ENCODE results near the gene PELI2. TPM values are rescaled to one million over a fixed set of nuclear protein-coding genes. Genes with fewer than 3 reads are reported as not detected.

The PELI2 gene
- total and polyA plus RNA-seq, 5 donors: 1.4 to 6.8 (median 4.6) TPM

DNA sequence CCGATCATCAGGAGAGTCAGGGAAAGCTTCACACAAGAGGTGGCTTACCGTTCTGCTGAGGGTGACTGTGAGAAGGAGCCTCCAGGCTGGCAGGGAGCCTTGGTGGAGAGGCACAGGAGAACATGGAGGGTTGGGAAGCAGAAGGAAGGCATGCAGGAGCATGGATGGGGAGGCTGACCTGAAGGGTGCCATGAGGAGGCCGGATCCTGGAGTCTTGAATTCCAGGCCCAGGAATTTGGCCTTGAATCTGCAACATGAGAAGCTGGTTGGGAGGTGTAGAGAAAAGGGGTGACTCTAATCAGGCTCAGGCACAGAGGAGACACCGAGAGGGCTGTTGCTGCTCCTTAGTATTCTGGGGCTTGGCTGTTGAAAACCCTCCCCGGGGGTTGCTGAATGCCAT, 130.2 kb downstream of the PELI2 start:
- no peak for ATAC-seq
- no peak for DNase-seq
- intact Hi-C loops (cut with DNase I): no loop called here
- Histone ChIP-seq H3K4me3 (ENCODE audit: low read length) (no peak overlapping the region), H3K4me1 (ENCODE audit: control insufficient read depth, insufficient read depth, low read length) (no peaks in the 10 kb centered on the region), H3K9me3 (ENCODE audit: control insufficient read depth, low read length) (no peaks in the 10 kb centered on the region), H3K27ac (ENCODE audit: low read length) (no peak overlapping the region), H3K27me3 (ENCODE audit: control insufficient read depth, insufficient read depth) (no peaks in the 10 kb centered on the region)
- WGBS: 83% methylated on average over 5 of the region's 5 CpGs

DNA sequence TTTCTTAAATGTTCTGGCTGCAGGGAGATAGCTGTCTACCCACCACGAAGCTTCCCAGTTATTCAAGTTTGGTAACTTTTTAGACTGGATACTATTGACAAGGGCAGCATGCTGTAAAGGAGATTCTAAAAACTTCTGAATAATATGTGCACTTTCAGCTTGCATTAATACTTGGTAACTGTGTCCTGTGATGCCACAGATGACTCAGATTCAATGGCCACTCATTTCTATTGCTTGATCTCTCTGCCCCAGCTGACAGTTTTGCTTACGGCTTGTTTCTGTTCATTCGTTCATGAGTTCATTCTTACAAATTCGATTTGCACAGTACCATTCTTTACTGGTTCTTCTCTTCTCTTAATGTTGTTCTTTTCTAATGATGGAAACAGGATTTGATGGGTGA, 142.8 kb downstream of the PELI2 start:
- intact Hi-C loops (cut with DNase I): no loop called here
- Histone ChIP-seq H3K4me3 (ENCODE audit: low read length) (no peak overlapping the region), H3K27me3 (ENCODE audit: control insufficient read depth, insufficient read depth) (no peaks in the 10 kb centered on the region), H3K27ac (ENCODE audit: low read length) (no peak overlapping the region), H3K9me3 (ENCODE audit: control insufficient read depth, low read length) (no peaks in the 10 kb centered on the region), H3K4me1 (ENCODE audit: control insufficient read depth, insufficient read depth, low read length) (no peaks in the 10 kb centered on the region)
- no peak for DNase-seq
- no peak for ATAC-seq
- WGBS: 88% methylated on average over 4 of the region's 4 CpGs

DNA sequence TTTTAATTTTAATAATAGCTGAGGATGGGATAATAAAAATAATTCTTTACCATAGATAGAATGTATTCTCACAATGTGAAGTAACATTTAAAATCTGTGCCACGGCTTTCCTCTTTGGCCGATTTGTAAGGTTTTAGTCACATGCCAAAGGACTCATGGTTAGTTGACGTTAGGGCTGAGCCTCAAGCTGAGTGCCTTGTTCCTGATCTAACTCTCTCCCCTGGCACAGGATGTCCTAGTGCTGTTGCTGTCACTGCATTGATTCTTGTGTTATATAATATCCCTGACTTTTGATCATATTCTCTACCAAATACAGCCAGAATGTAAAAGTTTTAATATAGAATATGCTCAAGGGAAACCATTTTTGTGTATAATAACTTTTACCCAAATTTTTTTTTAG, 144.3 kb downstream of the PELI2 start:
- no peak overlapping the region for H3K27ac ChIP-seq (ENCODE audit: low read length)
- intact Hi-C loops (cut with DNase I): no loop called here
- no peak for ATAC-seq
- no peaks in the 10 kb centered on the region for H3K27me3 ChIP-seq (ENCODE audit: control insufficient read depth, insufficient read depth)
- no peak for DNase-seq
- H3K9me3 ChIP-seq (ENCODE audit: control insufficient read depth, low read length): no peaks in the 10 kb centered on the region
- no peaks in the 10 kb centered on the region for H3K4me1 ChIP-seq (ENCODE audit: control insufficient read depth, insufficient read depth, low read length)
- WGBS: 86% methylated on average over 3 of the region's 3 CpGs
- H3K4me3 ChIP-seq (ENCODE audit: low read length): no peak overlapping the region

DNA sequence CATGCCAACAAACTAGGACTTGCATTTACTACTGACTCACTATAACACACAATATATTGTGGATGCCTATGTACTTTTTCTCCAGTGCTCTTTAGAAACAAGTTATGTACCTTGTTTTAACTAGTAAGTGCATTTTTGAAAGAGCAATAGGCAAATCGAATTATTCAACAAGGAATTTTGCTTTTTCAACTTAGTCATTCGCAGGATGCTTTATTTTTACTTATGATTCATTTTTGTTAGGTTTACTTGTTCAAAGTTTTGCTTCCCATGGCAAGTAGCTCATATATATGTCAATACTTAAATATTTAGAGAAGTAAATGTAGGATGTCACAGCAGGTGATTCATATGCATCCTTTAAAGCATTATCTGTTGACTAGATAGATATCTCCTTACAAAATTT, 149.8 kb downstream of the PELI2 start:
- DNase-seq (no peak), ATAC-seq (no peak)
- no peak overlapping the region for H3K27ac ChIP-seq (ENCODE audit: low read length)
- H3K4me3 ChIP-seq (ENCODE audit: low read length): no peak overlapping the region
- no peaks in the 10 kb centered on the region for H3K9me3 ChIP-seq (ENCODE audit: control insufficient read depth, low read length)
- WGBS: 92% methylated on average over 2 of the region's 2 CpGs
- no peaks in the 10 kb centered on the region for H3K4me1 ChIP-seq (ENCODE audit: control insufficient read depth, insufficient read depth, low read length)
- intact Hi-C loops (cut with DNase I): no loop called here
- H3K27me3 ChIP-seq (ENCODE audit: control insufficient read depth, insufficient read depth): no peaks in the 10 kb centered on the region

DNA sequence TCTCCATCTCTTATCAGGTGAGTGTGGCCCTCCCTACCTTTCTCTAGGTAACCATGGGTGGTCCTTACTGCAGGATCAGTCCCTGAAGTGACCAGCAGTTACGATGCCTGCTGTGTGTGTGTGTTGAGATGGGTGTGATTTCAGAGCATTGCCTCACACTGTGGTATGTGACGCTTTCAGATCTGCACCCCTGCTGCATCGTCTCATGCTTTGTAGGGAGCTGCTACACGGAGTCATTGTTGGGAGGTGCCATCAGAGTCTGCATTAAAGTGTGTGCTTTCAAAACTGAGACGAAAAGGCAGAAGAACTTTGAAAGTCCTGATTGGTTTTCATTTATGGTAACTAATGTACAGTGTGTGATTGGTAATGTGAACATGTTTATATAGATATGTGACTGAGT, 150.5 kb downstream of the PELI2 start:
- no peak for DNase-seq
- no peaks in the 10 kb centered on the region for H3K27me3 ChIP-seq (ENCODE audit: control insufficient read depth, insufficient read depth)
- WGBS: 84% methylated on average over 5 of the region's 5 CpGs
- no peak overlapping the region for H3K4me3 ChIP-seq (ENCODE audit: low read length)
- no peaks in the 10 kb centered on the region for H3K9me3 ChIP-seq (ENCODE audit: control insufficient read depth, low read length)
- H3K27ac ChIP-seq (ENCODE audit: low read length): no peak overlapping the region
- intact Hi-C loops (cut with DNase I): no loop called here
- no peaks in the 10 kb centered on the region for H3K4me1 ChIP-seq (ENCODE audit: control insufficient read depth, insufficient read depth, low read length)
- no peak for ATAC-seq

DNA sequence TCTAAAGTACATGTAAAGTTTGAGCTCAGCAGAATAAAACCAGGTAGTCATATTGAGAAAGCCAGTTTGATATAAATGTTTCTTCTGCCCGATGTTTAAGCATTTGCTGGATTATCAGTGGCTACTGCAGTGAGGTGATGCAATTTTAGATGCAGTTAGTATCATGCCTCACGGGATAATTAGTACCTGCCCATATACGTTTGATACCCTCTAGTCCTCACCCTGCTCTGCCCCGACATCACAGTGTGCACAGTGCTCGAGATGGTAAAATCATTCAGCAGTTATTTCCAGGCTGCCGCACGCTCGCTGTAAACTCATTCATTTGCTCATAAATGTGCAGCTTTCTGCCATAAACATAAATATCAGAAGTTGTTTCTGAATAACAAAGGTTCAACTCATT, 152.7 kb downstream of the PELI2 start:
- ATAC-seq (no peak), DNase-seq (no peak)
- H3K9me3 ChIP-seq (ENCODE audit: control insufficient read depth, low read length): no peaks in the 10 kb centered on the region
- H3K4me3 ChIP-seq (ENCODE audit: low read length): no peak overlapping the region
- H3K27ac ChIP-seq (ENCODE audit: low read length): no peak overlapping the region
- no peaks in the 10 kb centered on the region for H3K4me1 ChIP-seq (ENCODE audit: control insufficient read depth, insufficient read depth, low read length)
- no peaks in the 10 kb centered on the region for H3K27me3 ChIP-seq (ENCODE audit: control insufficient read depth, insufficient read depth)
- WGBS: 97% methylated on average over 8 of the region's 8 CpGs
- intact Hi-C loops (cut with DNase I): no loop called here

DNA sequence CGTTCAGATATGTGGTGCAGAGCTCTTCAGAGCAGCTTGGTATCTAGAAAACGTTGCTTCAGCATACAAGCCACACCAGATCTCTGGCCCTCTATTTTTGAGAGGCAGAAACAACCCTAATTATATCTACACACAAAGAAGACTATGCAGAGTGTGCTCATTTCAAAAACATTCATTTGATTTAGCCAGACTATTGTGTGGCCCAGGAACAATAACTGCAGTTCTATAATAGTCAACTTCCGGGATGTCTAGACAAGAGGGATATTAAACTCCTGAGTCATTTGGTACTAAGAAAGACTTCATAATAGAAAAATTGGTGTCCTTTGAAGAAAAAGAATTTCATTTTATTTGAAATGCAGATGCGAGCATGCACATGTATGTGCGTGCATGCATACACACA, 153.8 kb downstream of the PELI2 start:
- ATAC-seq (peak in 1 of 2 donors; percentile 31), DNase-seq (no peak)
- Histone ChIP-seq H3K27ac (ENCODE audit: low read length) (no peak overlapping the region), H3K4me1 (ENCODE audit: control insufficient read depth, insufficient read depth, low read length) (no peaks in the 10 kb centered on the region), H3K27me3 (ENCODE audit: control insufficient read depth, insufficient read depth) (no peaks in the 10 kb centered on the region), H3K4me3 (ENCODE audit: low read length) (no peak overlapping the region), H3K9me3 (ENCODE audit: control insufficient read depth, low read length) (no peaks in the 10 kb centered on the region)
- 75% methylated on average over 5 of the region's 5 CpGs for WGBS
- intact Hi-C loops (cut with DNase I): no loop called here

DNA sequence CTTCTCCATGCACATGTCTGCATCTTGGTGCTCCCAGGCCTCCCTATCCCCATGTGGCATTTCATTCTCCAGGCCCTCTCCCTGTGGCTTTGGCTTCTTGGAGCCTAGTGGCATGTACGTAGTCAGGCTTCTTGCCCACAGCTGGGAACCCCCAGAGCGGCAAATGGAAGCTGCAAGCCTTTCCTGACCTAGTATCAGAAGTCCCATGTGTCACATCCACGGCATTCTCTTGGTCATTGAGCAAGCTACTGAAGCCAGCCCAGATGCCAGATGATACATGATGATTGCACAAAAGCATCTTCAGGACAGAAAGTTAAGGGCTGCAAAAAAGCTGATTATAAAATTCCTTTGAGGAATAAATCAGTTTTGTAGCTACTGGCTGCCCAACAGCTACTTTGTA, 154.9 kb downstream of the PELI2 start:
- DNase-seq: peak in 1 of 3 donors; percentile 43
- Histone ChIP-seq H3K27me3 (ENCODE audit: control insufficient read depth, insufficient read depth) (no peaks in the 10 kb centered on the region), H3K27ac (ENCODE audit: low read length) (no peak overlapping the region), H3K4me3 (ENCODE audit: low read length) (no peak overlapping the region), H3K9me3 (ENCODE audit: control insufficient read depth, low read length) (no peaks in the 10 kb centered on the region), H3K4me1 (ENCODE audit: control insufficient read depth, insufficient read depth, low read length) (no peaks in the 10 kb centered on the region)
- 67% methylated on average over 3 of the region's 3 CpGs for WGBS
- intact Hi-C loops (cut with DNase I): no loop called here
- ATAC-seq: peak; percentile 19 to 45

DNA sequence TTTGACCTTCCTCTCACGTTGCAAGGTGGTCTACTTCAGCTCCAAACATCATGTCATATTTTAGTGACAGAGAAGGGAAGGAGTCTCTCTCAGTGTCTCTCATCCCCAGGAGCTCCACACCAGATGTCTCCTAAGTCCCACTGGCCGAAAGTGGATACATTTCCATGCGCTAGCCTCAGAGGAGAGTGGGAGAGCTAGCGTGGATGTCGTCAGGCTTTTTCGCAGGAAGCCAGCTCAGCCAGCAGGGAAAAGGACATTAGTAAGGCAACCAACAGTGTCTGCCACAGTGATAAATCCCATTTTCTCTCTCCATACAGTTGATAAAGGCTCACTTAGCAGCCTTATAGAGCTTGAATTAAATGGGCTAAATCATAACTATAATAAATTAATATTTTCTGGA, 155.7 kb downstream of the PELI2 start:
- no peak overlapping the region for H3K4me3 ChIP-seq (ENCODE audit: low read length)
- WGBS: 69% methylated on average over 6 of the region's 6 CpGs
- no peaks in the 10 kb centered on the region for H3K27me3 ChIP-seq (ENCODE audit: control insufficient read depth, insufficient read depth)
- no peaks in the 10 kb centered on the region for H3K4me1 ChIP-seq (ENCODE audit: control insufficient read depth, insufficient read depth, low read length)
- no peak for DNase-seq
- H3K27ac ChIP-seq (ENCODE audit: low read length): no peak overlapping the region
- intact Hi-C loops (cut with DNase I): no loop called here
- no peaks in the 10 kb centered on the region for H3K9me3 ChIP-seq (ENCODE audit: control insufficient read depth, low read length)
- ATAC-seq: peak; percentile 61 to 63

DNA sequence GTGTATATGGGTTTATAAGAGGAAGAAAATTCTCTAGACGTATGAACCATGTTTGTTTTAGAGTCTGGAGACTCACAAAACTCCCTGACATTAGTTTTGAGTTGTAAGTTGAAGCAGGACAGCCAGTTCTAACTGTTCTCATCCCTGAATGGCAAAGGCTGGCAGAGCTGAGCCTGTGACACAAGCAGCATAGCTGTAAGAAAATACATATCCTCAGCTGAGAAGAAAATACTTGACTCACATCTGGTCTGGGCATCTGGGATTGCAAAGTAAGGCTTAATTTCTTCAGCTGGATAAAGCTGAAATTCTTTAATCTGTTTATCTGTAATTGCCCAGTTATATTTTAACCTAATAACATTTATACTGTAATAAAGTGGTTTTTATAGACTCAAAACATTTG, 156.3 kb downstream of the PELI2 start:
- no peak overlapping the region for H3K4me3 ChIP-seq (ENCODE audit: low read length)
- WGBS: 81% methylated on average over 1 of the region's 1 CpG
- no peaks in the 10 kb centered on the region for H3K9me3 ChIP-seq (ENCODE audit: control insufficient read depth, low read length)
- H3K27ac ChIP-seq (ENCODE audit: low read length): no peak overlapping the region
- ATAC-seq (no peak), DNase-seq (no peak)
- no peaks in the 10 kb centered on the region for H3K27me3 ChIP-seq (ENCODE audit: control insufficient read depth, insufficient read depth)
- intact Hi-C loops (cut with DNase I): no loop called here
- no peaks in the 10 kb centered on the region for H3K4me1 ChIP-seq (ENCODE audit: control insufficient read depth, insufficient read depth, low read length)

DNA sequence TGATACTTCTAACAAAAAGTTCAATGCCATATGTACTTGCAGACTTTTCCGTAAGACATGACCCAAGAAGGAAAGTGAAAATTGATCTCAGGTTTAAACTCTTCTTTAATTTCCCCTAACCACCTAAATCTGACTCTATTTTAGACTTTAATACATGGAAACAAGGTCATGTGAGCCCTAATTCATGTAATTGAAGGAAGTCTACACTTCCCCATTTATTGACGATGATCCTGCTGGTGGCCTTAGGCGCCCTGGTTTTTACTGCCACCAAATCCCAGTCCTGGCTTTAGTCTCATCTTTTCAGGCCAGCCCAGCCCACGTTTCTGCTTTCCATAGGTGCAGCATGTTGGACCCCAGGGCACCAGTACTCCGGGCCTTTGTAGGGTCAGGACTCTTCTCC, 157.9 kb downstream of the PELI2 start:
- DNase-seq (no peak), ATAC-seq (no peak)
- Histone ChIP-seq H3K27ac (ENCODE audit: low read length) (no peak overlapping the region), H3K27me3 (ENCODE audit: control insufficient read depth, insufficient read depth) (no peaks in the 10 kb centered on the region), H3K4me1 (ENCODE audit: control insufficient read depth, insufficient read depth, low read length) (no peaks in the 10 kb centered on the region), H3K4me3 (ENCODE audit: low read length) (no peak overlapping the region), H3K9me3 (ENCODE audit: control insufficient read depth, low read length) (no peaks in the 10 kb centered on the region)
- WGBS: 90% methylated on average over 5 of the region's 5 CpGs
- intact Hi-C loops (cut with DNase I): no loop called here

DNA sequence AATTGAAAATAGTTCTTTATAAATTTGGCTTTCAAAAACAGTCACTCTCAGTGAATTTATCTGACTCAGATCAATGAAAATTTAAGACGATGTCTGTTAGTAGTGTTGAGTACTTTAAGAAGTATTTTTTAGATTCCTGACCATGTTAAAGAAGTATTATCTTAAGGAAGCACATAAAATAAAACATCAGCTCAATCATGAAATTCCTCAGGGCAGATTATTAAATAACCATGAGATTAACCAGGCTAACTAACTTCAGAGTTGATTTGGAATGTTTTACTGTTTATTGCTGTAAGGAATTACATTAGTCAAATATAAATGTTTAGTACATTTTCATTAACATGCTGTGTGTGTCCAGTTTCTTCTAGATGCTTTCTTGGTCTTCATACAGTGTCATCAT, 160.2 kb downstream of the PELI2 start:
- intact Hi-C loops (cut with DNase I): no loop called here
- Histone ChIP-seq H3K9me3 (ENCODE audit: control insufficient read depth, low read length) (no peaks in the 10 kb centered on the region), H3K27ac (ENCODE audit: low read length) (no peak overlapping the region), H3K27me3 (ENCODE audit: control insufficient read depth, insufficient read depth) (no peaks in the 10 kb centered on the region), H3K4me3 (ENCODE audit: low read length) (no peak overlapping the region), H3K4me1 (ENCODE audit: control insufficient read depth, insufficient read depth, low read length) (no peaks in the 10 kb centered on the region)
- no peak for DNase-seq
- WGBS: 83% methylated on average over 1 of the region's 1 CpG
- no peak for ATAC-seq

Data from right cardiac atrium (tissue), 5 donors.